GM21786 (cell line): ENCODE results near the gene LCP2.

Source experiments
- ATAC-seq: cut with Tn5 transposase; IDR thresholded peaks from one replicate; pipeline ENCODE4 v1.9.1; 2021; ENCODE audit not compliant: unreplicated experiment

The LCP2 gene

GRCh38 chr5:170297589-170298462 lies at the start of gene LCP2:
LCP2 (minus strand) TSS chr5:170297777; CDS start chr5:170297611, 166 bp downstream.
- peak; percentile 34 for ATAC-seq

DNA sequence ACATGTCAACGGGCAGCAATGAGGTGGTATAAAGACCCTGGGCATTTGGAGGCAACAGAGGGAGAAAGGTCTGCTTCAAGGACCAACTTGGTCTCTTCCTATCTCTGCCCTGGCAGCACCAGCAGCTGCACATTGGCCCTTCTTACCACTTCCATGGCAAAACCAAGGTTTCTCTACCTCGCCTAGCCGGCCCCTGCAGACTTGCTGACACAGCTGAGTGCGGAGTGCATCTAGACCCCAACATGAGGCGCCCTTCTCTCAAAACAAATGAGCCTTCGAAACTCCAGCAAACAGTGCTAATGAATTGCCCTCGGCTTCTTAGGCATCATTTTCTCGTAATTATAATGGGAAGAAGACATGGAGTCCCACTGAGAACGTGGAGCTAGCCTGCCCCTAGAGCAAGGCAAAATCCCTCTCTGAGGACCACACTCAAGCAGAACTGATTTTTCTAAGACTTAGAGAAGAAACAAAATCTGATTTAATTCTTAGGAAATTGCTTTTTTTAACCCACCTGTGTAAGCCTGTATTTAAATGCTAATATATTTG lies 49.5 kb upstream of the LCP2 start:
- no peak for ATAC-seq

GRCh38 chr5:170345971-170346370 lies 48.4 kb upstream of the LCP2 start:
- no peak for ATAC-seq

- ATAC-seq = no peak
Observed at GRCh38 chr5:170343177-170343576, 45.6 kb upstream of the LCP2 start.

DNA sequence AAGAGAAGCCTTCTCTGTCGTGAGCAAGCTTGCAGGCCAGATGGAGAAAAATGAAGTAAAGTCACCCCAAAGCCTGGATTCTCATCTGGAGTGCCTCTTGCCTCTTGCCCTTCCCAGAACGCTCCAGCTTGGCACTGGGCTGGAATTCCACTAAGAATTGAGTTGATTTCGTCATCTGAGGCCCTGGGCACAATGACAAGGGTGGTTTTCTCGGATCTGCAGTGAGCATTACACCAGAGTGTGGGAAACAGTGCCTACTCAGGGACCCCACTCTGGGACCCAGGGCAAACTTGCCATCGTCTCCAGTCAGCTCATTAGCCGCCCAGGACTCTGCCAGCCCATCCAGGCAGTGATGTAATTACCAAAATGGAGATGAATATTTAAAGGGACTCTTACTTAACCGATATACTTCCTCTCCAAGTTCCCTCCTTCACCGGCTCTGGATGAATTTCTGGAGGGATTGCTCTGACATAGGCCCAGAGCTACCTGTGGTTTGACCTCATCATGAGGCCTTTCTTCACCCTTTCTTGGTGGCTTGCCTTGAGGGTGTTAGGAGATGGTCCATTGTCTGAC lies 44.7 kb upstream of the LCP2 start:
- ATAC-seq = no peak

DNA sequence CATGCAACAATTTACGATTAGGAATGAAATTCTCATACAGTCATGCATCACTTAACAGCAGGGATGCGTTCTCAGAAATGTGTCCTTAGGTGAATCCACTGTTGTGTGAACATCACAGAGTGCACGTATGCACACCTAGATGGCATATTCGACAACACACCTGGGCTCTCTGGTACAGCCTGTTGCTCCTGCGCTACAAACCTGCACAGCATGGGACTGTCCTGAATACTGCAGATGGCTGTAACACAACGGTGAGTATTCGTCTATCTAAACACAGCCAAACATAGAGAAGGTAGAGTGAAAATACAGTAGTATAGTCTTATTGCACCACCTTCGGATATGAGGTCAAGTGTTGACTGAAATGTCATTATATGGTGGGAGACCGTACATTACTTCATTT lies 44.0 kb upstream of the LCP2 start:
- no peak for ATAC-seq

GRCh38 chr5:170339780-170340167 lies 42.2 kb upstream of the LCP2 start:
- no peak for ATAC-seq

DNA sequence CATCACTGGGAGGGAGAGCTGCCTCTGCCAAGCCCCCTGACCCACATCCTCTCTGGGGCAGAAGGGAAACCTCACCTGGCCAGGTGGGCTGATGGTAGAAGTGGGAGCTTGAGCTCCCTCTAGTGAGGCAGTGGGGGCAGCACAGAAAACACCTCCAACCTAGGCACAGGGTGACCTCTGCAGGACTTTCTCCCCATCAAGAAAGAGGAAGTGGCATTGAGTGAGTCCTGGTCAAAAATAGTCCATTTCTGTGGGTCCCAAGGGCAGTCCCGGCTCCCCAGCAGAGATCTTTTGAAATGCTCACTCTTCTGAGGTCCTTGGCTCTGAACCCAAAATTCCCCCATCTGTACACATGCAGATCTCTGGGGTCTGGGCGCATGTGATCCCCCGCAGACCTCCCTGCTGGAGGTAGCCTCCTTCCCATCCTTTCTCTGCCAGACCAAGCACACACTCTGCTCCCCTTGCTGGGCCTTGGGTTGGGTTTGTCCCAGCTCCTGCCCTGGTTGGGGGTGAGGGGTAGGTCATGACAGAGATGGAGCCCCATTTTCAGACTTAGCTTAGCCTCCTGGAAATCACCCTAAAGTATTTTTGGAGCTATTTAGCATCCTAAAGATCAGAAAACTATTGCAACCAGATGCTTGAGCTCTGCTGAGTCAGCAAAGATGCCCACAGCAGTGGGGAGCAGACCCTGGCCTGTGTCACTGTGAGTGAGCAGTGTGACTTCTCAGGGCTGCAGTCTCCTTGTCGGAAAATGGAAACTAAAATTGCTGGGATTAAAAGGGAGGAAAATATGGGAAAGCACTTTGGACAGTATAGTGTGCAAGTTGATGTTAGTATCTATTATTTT lies 41.6 kb upstream of the LCP2 start:
- peak; percentile 92 for ATAC-seq

DNA sequence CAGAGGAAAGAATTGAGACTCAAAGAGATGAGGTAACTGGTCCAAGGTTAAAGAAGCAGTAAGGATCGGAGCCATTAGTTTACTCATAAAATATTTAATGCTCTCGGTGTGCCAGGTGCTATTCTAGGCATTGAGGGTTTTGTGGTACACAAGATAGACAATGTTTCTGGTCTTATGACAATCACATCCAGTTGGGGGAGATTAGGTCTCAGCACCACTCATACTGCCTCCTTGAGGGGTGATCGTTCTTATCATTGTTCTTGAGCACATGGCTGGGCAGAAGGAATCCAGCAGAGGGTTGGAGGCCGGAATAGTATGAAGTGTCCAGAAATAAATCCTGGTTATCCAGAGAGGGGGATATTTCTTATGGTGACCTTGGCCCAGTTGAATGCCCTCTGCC lies 40.7 kb upstream of the LCP2 start:
- no peak for ATAC-seq

GRCh38 chr5:170337045-170337733 lies 39.6 kb upstream of the LCP2 start:
- ATAC-seq = no peak

DNA sequence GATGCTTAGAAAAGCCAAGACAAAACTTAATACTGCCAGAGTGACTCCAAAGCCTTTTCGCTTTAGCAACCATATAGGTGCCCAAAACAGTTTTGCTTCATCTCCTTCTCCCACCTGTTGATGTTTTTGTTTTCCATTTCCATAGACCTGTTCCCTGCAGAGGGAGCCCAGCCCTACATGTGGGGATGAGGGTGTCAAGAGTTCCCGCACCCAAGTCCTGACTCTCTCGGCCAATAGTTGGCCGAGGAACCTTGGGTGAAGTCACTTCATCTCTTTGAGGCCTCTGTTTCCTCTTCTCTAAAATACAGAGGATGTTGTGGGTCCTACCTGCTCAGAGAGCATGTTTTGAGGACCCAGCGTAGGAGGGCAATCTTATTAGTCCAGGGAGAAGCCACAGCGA lies 38.5 kb upstream of the LCP2 start:
- no peak for ATAC-seq

GRCh38 chr5:170334626-170335025 lies 37.0 kb upstream of the LCP2 start:
- ATAC-seq = no peak

DNA sequence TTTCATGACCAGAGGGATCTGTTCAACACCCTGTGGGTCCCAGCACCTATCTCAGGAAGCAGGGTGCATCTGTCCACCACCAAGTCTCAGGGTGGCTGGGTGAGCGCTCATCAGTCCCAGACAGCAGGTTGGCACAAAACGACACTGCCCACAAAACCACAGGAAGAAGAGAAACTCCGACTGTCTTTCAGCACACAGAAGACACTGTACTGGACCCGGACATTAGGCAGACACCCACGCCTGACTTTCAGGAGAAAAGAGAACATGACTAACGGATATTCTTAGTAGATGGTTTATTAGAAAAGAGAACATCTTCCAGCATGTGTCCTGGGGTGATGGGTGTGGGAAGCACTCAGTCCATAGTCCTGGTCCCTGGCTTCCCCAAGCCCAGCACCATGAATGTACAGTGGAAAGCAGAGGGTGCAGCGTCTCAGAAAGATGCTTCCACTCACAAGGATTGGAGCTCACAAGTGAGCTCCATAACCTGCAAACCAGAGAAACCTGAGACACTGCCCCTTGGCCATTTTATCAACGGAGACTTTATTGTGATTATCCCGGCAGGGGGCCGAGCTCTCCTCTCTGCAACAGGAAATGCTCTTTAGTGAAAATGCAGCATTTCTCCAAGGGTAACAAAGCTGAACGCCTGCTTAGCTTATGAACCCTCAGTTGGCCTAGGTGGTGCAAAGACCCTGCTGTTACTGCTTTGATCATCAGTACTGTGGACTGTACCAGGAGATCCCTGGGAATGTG lies 35.8 kb upstream of the LCP2 start:
- peak; percentile 66 for ATAC-seq

DNA sequence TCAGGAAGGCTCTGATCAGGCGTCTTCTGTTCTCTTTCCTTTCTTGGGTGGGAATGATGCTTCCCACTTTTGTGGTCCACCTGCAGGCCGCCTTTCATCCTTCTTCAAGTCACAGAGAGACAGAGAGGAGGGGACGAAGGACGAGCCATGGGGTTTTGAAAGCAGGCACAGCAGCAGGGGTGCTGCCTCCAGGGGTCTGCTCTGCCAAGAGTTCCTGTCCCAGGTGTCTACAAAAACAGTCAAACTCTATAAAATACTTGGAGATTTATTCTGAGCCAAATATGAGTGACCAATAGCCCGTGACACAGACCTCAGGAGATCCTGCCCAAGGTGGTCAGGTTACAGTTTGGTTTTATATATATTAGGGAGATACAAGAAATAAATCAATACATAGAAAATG lies 34.5 kb upstream of the LCP2 start:
- ATAC-seq = no peak

DNA sequence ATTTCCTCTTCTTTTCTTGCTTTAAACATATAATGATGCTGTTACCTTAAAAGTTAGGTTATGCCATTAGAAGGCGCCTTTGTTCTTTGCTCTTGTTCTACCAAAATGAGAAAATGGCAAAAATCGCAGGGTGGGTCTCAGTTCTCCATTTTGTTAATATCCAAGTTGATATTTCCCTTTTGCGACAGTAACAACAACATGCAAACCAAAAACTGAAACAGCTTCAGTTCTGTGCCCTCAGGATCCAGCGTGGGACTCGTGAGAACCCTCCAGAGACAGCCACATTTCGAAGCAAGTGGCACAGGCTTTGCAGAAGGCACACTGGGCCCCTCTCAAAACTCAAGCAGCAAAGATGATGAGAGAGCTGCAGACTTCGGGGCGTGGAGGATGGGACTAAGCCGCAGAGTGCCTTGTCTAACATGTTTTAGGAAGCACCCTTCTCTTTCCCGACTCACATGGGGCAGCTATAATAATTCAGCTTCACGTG lies 33.0 kb upstream of the LCP2 start:
- ATAC-seq = no peak

GRCh38 chr5:170329524-170329923 lies 31.9 kb upstream of the LCP2 start:
- no peak for ATAC-seq

GRCh38 chr5:170327829-170328228 lies 30.3 kb upstream of the LCP2 start:
- ATAC-seq = no peak

DNA sequence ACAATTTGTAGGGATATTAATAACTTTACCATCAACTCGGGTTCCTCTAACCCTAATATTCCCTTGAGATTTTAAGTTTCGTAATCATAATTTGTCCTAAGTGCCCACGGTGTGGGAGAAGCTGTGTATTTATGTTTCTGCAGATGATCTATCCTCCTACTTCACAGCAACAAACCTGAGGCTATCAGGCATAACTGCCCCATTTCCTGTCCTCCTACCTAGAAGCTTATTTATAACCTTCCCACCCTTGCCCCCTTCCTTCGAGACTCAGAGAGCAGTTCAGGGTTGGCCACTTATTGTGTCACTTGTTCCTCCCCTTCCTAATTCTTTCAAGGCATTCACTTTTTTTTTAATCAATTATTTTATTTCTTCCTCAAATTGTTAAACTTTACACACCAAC lies 29.6 kb upstream of the LCP2 start:
- ATAC-seq = peak; percentile 39

- no peak for ATAC-seq
Observed at GRCh38 chr5:170319301-170319700, 21.7 kb upstream of the LCP2 start.

GRCh38 chr5:170317499-170317898 lies 19.9 kb upstream of the LCP2 start:
- no peak for ATAC-seq
